MM.1S (cell line): ENCODE measurements around the gene SLC39A7.

ENCODE experiments used
- DNase-seq: peaks from one replicate; pipeline ENCODE4 v3.0.0-alpha.2; 2015
- H2AFZ ChIP-seq: fragments of 300-600 bp; sonication (generic); 2 replicates; pipeline ENCODE4 v1.6.0; 2016; ENCODE audit warnings: antibody characterized with exemption, low read length
- H3F3A ChIP-seq: fragments of 300-600 bp; sonication (generic); 2 replicates; pipeline ENCODE4 v1.6.1; 2016; ENCODE audit warnings: mild to moderate bottlenecking, antibody characterized with exemption, low read length, moderate library complexity, mixed read lengths; ENCODE audit not compliant: insufficient read depth
- H3K27ac ChIP-seq: fragments of 300-600 bp; sonication (generic); 2 replicates; pipeline ENCODE4 v1.5.1; 2016; ENCODE audit warnings: mild to moderate bottlenecking, low read length
- H3K27me3 ChIP-seq: fragments of 300-600 bp; sonication (generic); replicated peaks from 2 replicates; pipeline ENCODE4 v1.6.0; 2016; ENCODE audit warnings: low read length; ENCODE audit not compliant: insufficient read depth
- H3K36me3 ChIP-seq: fragments of 300-600 bp; sonication (generic); replicated peaks from 2 replicates; pipeline ENCODE4 v1.6.1; 2016; ENCODE audit warnings: mild to moderate bottlenecking, low read length, mixed read lengths; ENCODE audit not compliant: insufficient read depth
- H3K4me1 ChIP-seq: fragments of 300-600 bp; sonication (generic); 2 replicates; pipeline ENCODE4 v1.6.1; 2016; ENCODE audit warnings: low read length, mixed read lengths
- H3K4me2 ChIP-seq: fragments of 300-600 bp; sonication (generic); 2 replicates; pipeline ENCODE4 v1.6.0; 2016; ENCODE audit warnings: low read depth, low read length
- H3K4me3 ChIP-seq: fragments of 300-600 bp; sonication (generic); 2 replicates; pipeline ENCODE4 v1.5.1; 2016; ENCODE audit warnings: low read length, mixed read lengths
- H3K79me2 ChIP-seq: fragments of 300-600 bp; sonication (generic); 2 replicates; pipeline ENCODE4 v1.6.1; 2016; ENCODE audit warnings: mixed run types, low read length, mixed read lengths
- H3K9ac ChIP-seq: fragments of 300-600 bp; sonication (generic); 2 replicates; pipeline ENCODE4 v1.6.1; 2016; ENCODE audit warnings: low read length, mixed read lengths
- H3K9me2 ChIP-seq: fragments of 300-600 bp; sonication (generic); replicated peaks from 2 replicates; pipeline ENCODE4 v1.6.1; 2016; ENCODE audit warnings: mild to moderate bottlenecking, low read length, mixed read lengths; ENCODE audit not compliant: insufficient read depth
- H3K9me3 ChIP-seq: fragments of 300-600 bp; sonication (generic); replicated peaks from 2 replicates; pipeline ENCODE4 v1.6.1; 2016; ENCODE audit warnings: mild to moderate bottlenecking, low read length, mixed read lengths; ENCODE audit not compliant: insufficient read depth
- H4K20me1 ChIP-seq: fragments of 300-600 bp; sonication (generic); 2 replicates; pipeline ENCODE4 v1.6.1; 2016; ENCODE audit warnings: mild to moderate bottlenecking, low read length, moderate library complexity, mixed read lengths; ENCODE audit not compliant: insufficient read depth
- CTCF ChIP-seq: fragments of 300-600 bp; sonication (generic); IDR thresholded peaks from 2 replicates; pipeline ENCODE4 v1.5.1; 2016; ENCODE audit warnings: antibody characterized with exemption, low read length, mixed read lengths
- EZH2 ChIP-seq: fragments of 300-600 bp; sonication (generic); optimal IDR thresholded peaks from 2 replicates; pipeline ENCODE3; 2017; ENCODE audit warnings: low read depth, mild to moderate bottlenecking, antibody characterized with exemption, low read length, mixed read lengths
- EZH2phosphoT487 ChIP-seq: fragments of 300-600 bp; sonication (generic); IDR thresholded peaks from 2 replicates; pipeline ENCODE4 v1.6.1; 2018; ENCODE audit warnings: antibody characterized with exemption, low read length

SLC39A7 gene

DNA sequence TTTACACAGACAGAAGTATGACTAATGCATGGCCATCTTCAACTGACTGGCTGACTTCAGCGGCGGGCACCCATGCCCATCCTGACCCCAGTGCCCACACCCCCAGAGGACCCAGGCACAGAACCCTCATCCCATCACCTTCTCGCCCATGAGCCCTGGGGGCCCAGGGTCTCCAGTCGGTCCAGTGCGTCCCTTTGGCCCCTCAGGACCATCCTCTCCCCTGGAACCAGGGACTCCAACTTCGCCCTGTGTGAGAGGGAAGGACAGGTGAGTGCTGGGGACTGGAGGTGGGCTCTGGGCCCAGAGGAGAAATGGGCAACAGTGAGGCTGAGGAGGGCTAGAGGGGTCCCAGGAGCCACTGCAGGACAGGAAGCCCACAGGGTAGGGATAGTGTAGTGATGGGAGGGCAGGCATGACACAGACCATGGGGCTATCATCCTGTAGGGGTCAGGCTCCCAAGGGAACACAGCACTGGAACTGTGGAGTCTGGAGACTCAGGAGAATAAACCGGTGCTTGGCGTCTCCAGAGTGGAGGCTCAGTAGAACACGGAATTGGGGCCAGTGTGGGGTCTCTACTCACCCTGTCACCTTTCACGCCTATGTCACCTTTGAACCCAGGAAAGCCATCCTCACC lies 25.1 kb upstream of the SLC39A7 start:
- Histone ChIP-seq H4K20me1 (no peaks in the 10 kb centered on the region), H3K27ac (no peak overlapping the region), H3K4me1 (no peaks in the 10 kb centered on the region), H3K27me3 (peaks cover 45% of the 10 kb centered on the region), H3K9me2 (no peaks in the 10 kb centered on the region), H3K79me2 (no peaks in the 10 kb centered on the region), H3K9ac (no peak overlapping the region), H3F3A (no peaks in the 10 kb centered on the region), H3K36me3 (no peaks in the 10 kb centered on the region), H3K4me2 (no peak overlapping the region), H3K9me3 (no peaks in the 10 kb centered on the region), H3K4me3 (no peak overlapping the region), H2AFZ (no peak overlapping the region)
- TF ChIP-seq CTCF (no peak), EZH2phosphoT487 (no peak), EZH2 (no peak)
- DNase-seq: no peak

GRCh38 chr6:33176906-33177305 lies 23.8 kb upstream of the SLC39A7 start:
- Histone ChIP-seq H3K9me3 (no peaks in the 10 kb centered on the region), H3K27ac (no peak overlapping the region), H3K4me1 (no peaks in the 10 kb centered on the region), H3K27me3 (peaks cover 45% of the 10 kb centered on the region), H3F3A (no peaks in the 10 kb centered on the region), H2AFZ (no peak overlapping the region), H4K20me1 (no peaks in the 10 kb centered on the region), H3K9me2 (no peaks in the 10 kb centered on the region), H3K36me3 (no peaks in the 10 kb centered on the region), H3K4me3 (no peak overlapping the region), H3K9ac (no peak overlapping the region), H3K79me2 (no peaks in the 10 kb centered on the region), H3K4me2 (no peak overlapping the region)
- TF ChIP-seq CTCF: no peak
- TF ChIP-seq EZH2phosphoT487: no peak
- no peak for TF ChIP-seq EZH2
- DNase-seq: no peak

GRCh38 chr6:33177552-33178446 lies 22.9 kb upstream of the SLC39A7 start:
- no peak overlapping the region for H3K4me2 ChIP-seq
- H2AFZ ChIP-seq: no peak overlapping the region
- no peaks in the 10 kb centered on the region for H3F3A ChIP-seq
- H3K9me3 ChIP-seq: no peaks in the 10 kb centered on the region
- no peaks in the 10 kb centered on the region for H3K4me1 ChIP-seq
- no peak for TF ChIP-seq EZH2phosphoT487
- TF ChIP-seq EZH2: no peak
- TF ChIP-seq CTCF: no peak
- H4K20me1 ChIP-seq: no peaks in the 10 kb centered on the region
- H3K4me3 ChIP-seq: no peak overlapping the region
- H3K79me2 ChIP-seq: no peaks in the 10 kb centered on the region
- no peak overlapping the region for H3K9ac ChIP-seq
- H3K36me3 ChIP-seq: no peaks in the 10 kb centered on the region
- no peaks in the 10 kb centered on the region for H3K9me2 ChIP-seq
- no peak overlapping the region for H3K27ac ChIP-seq
- no peak for DNase-seq
- H3K27me3 ChIP-seq: peaks cover 45% of the 10 kb centered on the region
